Measurements from ENCODE around the gene RMRP.
"Not testable (repeated sequence)": the region's sequence is repeated elsewhere in the genome, so short reads cannot be mapped to it uniquely, and the experiment has no call there.

Gene RMRP

GRCh38 chr9:35640431-35640830, 17.4 kb downstream of the RMRP start:
- DNase-seq, result not testable (repeated sequence)

- no peak for DNase-seq
These were observed 18.2 kb downstream of the RMRP start for GRCh38 chr9:35639631-35640030.

GRCh38 chr9:35639225-35639624, 18.6 kb downstream of the RMRP start:
- not testable (repeated sequence) for DNase-seq

- not testable (repeated sequence) for DNase-seq
These were observed 19.1 kb downstream of the RMRP start for GRCh38 chr9:35638751-35639150.

GRCh38 chr9:35637427-35637955, 20.3 kb downstream of the RMRP start:
- not testable (repeated sequence) for DNase-seq

GRCh38 chr9:35636877-35637246, 21.0 kb downstream of the RMRP start:
- not testable (repeated sequence) for DNase-seq

- no peak for DNase-seq
These were observed 21.5 kb downstream of the RMRP start for GRCh38 chr9:35636135-35636876.

GRCh38 chr9:35635730-35636129, 22.1 kb downstream of the RMRP start:
- DNase-seq, result no peak

GRCh38 chr9:35629597-35629996, 28.2 kb downstream of the RMRP start:
- DNase-seq, result no peak

- no peak for DNase-seq
These were observed 29.3 kb downstream of the RMRP start for GRCh38 chr9:35628389-35628991.

GRCh38 chr9:35627575-35627974, 30.2 kb downstream of the RMRP start:
- DNase-seq, result no peak

GRCh38 chr9:35619800-35620158, 38.0 kb downstream of the RMRP start:
- no peak for DNase-seq

GRCh38 chr9:35618854-35619799, 38.7 kb downstream of the RMRP start:
- no peak for DNase-seq

- no peak for DNase-seq
These were observed 39.5 kb downstream of the RMRP start, which contains the start of gene CD72 for GRCh38 chr9:35618325-35618727. TSS of gene CD72 (minus strand) at chr9:35618413. CDS start at chr9:35618303, 110 bp downstream.

GRCh38 chr9:35617548-35617947, 40.3 kb downstream of the RMRP start:
- no peak for DNase-seq

GRCh38 chr9:35616681-35617459, 40.9 kb downstream of the RMRP start:
- peak; percentile 38 for DNase-seq

GRCh38 chr9:35615981-35616680, 41.7 kb downstream of the RMRP start:
- DNase-seq, result no peak

- no peak for DNase-seq
These were observed 45.0 kb downstream of the RMRP start for GRCh38 chr9:35612843-35613242.

- not testable (repeated sequence) for DNase-seq
These were observed 45.8 kb downstream of the RMRP start for GRCh38 chr9:35612066-35612465.

GRCh38 chr9:35611230-35611797, 46.5 kb downstream of the RMRP start:
- peak; percentile 9 for DNase-seq

GRCh38 chr9:35609820-35610163, 48.0 kb downstream of the RMRP start:
- no peak for DNase-seq
